ENCODE results near the gene IGSF3. TPM values are rescaled to one million over a fixed set of nuclear protein-coding genes. Genes with fewer than 3 reads are reported as not detected.
"Not testable (repeated sequence)": the region's sequence is repeated elsewhere in the genome, so short reads cannot be mapped to it uniquely, and the experiment has no call there.

The IGSF3 gene
- polyA plus RNA-seq, 12 donors, result 16.2 to 46.5 (median 28.2) TPM; not detected in 1

DNA sequence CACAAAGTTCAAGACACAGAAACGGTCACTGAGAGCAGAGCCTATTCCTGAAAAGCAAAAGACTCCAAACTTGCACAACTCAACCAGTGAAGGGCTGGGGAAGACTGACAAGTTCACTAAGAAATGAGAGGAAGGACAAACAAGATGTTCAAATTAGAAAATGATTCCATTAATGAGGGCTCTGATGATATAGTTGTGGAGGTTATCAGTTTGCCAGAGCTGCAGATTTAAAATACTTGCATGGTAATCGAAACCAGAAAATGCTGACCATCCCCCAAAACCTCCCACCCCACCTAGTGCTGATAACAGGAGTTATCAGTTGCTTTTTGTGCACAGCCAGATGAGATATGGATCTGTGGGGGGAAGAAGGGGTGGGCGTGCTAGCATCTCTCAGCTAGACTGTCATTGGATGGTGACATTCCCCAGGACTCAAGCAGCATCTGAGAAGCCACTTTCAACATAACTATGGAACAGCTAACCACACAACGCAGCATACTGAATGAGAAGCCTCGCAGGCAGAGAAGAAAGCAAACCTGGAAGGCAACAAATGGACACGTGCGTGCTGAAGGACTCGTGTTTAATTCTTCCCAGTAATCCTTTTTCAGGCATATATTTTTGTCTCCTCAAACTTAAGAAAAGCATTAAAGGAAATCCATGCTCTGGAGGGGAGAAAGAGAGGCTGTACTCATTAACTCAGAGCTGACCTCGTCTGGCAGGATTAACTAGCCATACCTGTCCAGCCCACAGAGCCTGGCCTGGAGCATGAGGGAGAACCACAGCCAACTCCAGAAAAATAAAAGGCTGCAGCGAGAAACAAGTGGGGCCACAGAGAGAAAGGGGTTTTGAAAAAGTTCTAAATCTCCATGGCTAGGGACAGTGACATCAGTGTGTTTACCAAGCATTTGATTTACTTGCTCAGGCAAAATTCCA, 35.3 kb downstream of the IGSF3 start:
- DNase-seq, result not testable (repeated sequence)

DNA sequence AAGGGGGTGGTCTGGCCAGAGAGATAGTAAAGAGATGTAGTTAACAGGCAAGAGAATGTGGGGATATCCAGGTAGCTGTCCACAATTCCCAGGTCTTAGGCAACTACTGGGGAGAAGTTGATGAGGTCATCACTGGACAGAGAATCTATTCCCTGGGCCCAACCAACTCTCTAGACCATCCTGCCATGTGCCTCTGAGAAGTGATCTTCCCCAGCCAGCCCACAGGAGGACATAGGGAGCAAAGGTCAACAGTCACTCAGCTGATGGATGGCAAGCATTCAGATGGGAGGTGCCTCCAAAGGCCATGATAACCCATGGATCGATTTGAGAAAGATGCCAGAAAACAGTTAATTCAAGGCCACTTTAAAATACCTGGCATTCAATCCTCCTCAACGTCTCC, 36.0 kb downstream of the IGSF3 start:
- not testable (repeated sequence) for DNase-seq

DNA sequence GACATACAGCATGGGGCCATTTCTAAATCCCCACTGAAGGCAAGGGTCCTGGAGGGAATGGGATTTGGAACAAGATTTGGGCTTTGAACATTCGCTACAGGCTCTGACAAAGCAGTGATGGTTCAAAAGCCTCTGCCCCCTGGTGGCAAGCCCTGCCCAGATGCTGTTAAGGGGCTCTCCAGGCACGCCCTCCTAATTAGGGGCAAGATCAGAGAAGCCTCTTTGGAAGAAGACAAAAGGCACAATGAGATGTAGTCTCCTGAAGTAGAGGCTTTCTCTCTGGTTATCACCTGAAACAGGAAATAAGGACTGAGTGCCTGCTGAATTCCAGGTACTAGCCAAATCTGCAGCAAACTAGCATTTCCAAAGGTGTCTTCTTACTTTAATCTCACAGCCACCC, 37.5 kb downstream of the IGSF3 start:
- not testable (repeated sequence) for DNase-seq

DNA sequence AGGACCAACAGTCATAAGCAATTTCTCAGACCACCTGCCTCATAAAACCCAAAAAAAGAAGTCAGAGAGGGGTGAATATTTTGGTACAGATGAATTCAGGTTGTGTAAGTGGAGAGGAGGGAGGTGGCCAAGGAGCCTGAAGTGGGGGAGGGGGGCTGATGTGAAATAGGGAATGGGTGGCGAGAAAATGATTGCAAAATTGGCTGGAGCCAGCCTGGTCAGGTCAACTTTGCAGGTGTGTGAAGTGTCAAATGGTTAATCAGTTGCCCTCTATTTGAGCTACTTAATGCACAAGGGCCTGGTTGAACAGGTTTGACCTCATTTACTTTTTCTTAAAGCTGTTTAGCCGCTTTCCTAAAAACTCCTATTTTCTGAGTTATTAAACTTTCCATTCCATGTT, 38.1 kb downstream of the IGSF3 start:
- not testable (repeated sequence) for DNase-seq

DNA sequence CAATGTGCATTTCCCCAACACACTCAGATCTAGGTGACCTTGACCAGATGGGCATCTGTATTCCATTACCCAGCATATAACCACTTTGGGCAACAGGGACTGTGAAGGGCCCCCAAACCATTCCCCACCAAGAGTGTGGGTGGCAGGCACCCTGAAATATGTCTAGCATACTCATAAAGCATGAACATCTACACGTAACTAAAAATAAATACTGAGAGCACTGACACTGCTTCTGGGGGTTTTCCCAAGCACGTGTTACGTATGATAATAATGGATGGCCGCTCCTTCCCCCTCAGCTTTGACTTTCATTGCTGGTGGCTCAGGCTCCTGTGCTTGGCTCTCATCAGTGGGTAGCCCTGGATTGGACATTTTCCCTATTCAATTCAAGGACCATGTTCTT, 39.1 kb downstream of the IGSF3 start:
- no peak for DNase-seq

DNA sequence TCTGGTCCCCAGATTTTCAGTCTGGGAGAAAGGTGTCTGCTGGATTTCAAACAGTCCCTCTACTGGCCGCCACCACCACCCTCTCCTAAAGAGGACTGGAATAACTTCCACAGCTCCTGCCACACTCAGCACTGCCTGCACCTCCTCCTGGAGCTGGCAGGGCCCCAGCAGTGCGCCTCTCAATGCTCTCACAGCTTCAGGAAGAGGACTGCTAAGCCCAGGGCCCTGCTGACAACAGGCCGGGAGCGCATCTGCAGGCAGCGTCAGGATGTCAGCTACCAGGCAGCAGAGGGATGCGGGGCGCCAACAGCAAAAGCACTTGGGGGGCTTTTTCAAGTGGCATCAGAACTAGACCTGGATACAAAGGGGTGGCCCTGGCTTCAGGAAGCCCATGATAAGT, 40.2 kb downstream of the IGSF3 start:
- not testable (repeated sequence) for DNase-seq

DNA sequence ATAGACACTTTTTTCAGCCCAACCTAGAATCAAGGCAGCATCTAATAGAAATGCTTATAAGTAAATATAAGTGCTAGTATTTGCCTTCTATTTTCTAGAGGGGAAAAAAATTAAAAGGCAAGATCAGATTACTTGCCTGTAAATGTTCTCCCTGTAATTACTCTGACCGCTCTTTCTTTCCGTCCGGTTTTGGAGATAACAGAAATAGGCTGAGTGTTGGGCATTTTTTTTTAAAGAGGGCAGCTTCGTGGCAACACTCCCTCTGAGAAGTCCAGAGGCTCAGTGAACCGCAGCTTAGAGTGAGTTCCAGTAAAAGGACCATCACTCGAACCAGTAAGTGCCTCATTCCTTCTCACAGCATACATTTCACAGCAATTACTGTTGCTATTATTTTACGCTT, 40.6 kb downstream of the IGSF3 start:
- not testable (repeated sequence) for DNase-seq

DNA sequence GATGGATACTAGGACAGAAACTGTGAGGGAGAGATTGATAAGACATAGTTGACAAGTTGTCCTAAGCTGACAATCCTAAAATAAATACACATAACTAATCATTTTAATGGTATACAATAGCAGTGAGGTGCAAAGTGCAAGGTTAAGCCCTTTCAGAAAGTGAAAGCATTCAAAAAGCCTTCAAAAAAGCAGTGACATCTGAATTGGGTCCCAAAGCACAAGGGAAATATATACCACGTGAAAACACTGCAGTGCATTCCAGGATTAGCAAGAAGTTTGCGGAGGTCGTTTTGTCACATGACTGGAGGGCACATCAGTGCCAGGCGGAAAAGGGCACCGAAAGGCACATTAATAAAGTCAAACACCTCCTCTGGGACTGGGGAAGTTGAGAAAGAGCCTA, 42.4 kb downstream of the IGSF3 start:
- not testable (repeated sequence) for DNase-seq

DNA sequence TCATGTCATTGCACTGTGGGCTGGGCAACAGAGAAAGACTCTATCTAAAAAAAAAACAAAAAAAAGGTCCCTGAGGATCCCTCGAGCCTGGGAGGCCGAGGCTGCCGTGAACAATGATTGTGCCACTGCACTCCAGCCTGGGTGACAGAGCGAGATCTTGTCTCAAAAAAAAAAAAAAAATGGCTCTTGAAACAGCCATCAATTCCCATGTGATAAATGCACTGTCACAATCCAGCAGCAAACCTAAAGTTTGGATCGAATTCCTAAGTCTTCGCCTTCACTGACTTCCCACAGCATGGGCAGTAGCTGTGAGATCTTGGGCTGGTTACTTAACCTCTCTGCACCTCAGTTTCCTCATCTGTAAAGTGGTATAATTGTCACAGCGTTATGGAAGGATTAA, 43.5 kb downstream of the IGSF3 start:
- DNase-seq, result no peak

DNA sequence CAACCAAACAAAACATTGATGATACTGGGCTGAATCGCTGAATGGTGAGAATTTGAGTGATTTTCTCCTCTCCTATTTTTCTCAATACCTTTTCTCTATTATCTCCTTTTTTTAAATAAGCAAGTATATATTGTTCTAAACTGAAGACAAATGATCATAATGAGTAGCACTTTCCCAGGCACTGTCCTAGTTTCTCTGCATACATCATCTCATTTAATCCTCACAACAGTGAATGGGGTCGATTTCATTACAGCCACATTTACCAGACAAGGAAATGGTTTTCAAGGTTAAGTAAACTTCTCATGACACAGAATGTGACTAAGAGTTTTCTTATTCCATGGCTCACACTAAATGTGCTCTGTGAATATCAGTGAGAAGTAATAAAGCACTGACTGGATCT, 45.0 kb downstream of the IGSF3 start:
- not testable (repeated sequence) for DNase-seq

DNA sequence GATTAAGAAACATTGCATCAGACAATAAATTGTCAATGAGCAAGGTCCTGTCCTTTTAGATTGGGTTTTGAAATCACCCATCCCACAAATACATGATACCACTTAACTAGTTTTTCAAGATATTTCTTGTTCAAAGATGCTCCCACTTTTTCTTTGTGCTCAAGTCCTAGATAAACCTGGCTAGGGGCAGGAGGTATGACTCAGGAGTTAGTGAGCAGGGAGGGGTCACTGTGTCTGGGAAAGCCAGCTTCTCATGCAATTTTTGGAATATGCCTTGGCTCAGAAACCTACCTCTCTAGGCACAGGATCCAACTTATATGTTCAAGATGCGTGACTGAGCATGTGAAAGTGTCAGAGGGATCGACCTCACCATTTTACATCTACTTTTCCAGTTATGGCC, 45.8 kb downstream of the IGSF3 start:
- not testable (repeated sequence) for DNase-seq

DNA sequence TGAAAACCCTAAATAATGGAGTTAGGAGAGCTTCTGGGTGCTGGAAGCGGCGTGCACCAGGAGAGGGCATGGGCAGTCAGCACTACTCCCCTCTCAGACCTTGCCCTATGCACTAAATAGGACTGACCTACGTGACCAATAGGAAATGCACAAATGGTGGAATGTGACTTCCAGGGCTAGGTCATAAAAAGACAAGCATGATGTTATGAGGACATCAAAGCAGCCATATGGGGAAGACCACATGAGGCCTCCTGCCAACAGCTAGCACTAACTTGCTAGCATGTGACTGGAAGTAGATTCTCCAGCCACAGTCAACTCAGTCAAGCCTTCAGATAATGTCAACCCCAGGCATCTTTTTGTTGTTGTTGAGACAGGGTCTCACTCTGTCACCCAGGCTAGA, 47.1 kb downstream of the IGSF3 start:
- not testable (repeated sequence) for DNase-seq

DNA sequence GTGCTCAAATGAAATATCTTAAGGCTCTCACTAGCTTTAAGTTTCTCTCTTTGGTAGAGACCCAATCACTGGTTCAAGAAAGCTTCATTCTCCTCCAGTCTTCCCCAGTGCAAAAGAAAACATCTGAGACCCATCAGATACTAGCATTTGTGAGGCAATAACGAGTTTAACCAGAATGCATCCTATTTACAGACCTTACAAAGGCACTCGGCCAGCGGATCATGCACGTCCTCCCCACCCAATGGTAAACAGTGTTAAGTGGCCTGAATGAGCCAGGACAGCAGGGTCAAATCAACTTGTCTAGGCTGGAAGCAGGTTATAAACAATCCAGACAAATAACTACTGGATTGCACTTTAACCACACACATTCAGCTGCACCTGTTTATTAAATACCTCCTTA, 48.4 kb downstream of the IGSF3 start:
- DNase-seq, result not testable (repeated sequence)

DNA sequence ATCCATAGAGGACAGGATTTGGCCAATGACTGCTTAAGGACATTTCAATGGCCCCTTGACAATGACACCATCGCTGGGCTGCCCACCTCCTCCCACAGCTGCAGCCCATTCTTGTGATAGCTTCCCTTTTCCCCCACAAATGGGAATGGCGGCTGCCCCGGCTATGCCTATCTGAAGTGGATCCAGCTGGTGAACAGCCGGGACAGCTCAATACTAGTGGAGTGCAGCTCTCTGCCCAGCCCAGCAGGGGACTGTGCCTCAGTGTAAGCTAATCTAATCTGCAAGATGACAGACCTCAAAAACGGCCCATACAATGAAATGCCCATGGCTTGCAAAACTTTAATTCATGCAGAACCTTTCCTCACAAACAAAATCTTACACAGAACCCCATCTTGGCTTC, 49.7 kb downstream of the IGSF3 start:
- DNase-seq, result not testable (repeated sequence)

DNA sequence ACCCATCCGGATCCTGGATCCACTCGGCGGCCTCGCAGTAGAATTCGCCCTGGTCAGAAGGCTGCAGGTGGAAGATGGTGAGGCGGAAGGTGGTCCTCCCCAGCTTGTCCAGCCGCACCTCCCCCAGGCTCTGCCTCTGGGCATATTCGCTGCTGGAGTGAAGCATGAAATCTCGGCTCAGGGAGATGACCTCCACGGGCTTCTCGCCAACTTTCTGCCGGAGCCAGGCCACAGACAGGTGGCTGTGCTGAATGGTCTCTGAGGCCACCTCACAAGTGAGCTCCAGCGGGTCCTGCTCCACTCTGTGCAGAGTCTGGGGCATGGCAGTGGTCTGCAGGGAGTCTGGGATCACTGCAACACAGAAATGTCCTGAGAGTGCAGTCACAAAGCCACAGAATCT, 53.7 kb downstream of the IGSF3 start:
- DNase-seq, result not testable (repeated sequence)

DNA sequence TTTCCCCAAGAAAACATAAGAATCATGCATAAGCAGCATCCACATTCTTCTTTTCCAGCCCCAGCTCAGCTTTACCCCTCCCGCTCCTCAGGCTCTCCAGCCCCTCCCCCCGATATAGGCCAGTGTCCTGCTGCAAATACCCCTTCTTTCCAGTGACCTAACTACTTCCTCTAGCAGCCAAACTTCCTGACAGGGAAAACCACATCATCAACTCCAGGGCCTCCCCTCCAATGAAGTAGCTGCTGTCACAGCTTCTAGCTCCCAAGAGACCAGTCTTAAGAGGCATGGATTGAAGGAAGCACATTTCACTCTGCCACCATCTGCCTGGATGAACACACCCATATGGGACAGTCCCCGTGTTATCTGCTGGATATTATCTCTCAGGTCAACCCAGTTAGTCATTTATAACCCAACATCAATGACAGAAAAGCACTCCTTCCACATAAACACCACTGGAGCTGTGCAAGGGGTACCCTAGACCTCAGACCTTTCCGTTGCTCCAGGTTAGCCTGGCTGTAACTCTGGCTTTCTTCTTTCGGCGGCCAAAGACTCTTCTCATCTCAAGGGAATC, 57.6 kb downstream of the IGSF3 start:
- DNase-seq, result not testable (repeated sequence)

DNA sequence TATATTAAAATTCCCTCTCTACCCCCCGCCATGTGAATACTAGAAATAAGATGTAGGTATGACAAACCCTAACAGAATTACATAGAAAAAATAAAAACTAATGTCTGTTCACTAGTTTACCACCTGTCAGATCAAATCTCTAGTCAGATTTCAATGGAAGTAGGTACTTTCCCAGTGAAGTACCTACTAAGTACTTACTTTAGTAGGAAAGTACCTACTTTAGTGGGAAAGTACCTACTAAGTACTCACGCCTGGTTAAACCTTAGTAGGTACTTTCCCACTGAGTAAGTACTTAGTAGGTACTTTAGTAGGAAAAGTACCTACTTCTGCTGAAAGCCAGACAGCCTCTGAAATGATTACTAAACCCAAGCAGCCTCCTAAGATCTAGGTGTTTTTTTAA, 58.7 kb downstream of the IGSF3 start:
- not testable (repeated sequence) for DNase-seq

DNA sequence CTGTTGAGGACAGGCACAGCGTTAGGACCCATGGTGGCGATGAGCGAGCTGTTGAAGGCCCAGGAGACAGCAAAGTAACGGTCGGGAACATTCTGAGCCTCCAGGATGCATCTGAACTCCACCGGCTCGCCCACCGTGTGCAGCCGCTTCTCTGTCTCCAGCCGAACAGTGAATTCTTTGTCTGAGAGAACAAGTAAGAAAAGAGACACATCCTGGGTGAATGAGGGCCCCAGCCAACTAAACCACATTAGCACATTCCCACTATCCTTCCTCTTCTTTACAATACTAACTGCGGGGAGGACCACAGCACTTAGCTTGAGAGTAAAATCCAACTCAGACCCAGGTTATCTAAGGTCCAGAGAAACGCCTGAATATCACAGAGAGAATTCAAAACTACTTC, 59.4 kb downstream of the IGSF3 start:
- DNase-seq, result not testable (repeated sequence)

DNA sequence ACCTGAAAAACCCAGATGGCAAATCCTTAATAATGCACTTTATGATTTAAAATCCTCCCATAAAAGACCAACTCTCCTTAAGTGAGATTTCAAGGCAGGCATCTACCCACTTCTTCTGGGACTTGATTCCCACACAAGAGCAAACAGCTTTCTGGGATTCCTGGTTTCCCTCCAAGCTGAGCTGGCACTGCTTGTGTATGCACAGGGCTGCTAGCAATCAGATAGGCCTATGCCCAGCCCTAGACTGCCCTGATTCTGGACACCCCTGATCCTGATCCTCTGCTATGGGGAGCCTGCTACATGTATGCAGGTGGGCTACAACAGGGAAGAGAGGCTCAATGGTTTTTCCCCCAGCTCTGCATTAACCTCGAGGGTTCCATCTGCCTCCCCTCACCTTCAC, 60.1 kb downstream of the IGSF3 start:
- not testable (repeated sequence) for DNase-seq

DNA sequence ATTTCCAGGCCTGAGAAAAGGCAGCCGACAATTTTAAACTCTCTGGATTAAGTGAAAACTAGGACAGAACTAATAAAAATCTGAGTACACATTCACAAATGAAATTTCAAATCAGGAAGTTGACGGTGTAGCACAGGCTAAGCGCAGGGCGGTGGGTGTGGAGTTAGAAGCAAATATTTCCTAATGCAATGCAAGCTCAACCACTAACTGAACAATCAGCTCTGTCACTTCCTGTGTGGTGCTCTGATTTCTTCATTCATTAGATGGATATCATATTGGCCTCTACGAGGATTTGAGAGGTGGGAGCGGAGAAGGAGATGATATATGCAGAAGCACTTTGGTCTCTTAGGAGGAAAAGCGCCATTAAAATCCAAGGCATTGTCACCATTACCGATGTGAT, 61.5 kb downstream of the IGSF3 start:
- not testable (repeated sequence) for DNase-seq

DNA sequence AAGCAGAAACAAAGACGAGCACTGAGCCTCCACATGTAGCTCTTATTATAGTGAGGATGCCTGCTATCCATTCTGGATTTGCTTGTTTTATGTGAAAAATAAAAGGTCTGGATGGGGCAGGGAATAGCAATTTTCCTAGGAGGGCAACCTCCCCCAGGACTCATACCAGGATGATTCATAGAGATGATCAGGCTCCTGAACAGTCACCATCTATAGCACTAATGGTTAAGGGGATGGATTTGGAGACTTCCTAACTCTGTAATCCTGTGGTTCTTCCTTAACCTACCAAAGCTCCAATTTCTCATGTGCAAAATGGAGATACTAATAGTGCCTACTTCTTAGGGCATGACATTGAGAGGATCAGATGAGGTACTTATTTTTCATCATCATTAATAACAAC, 62.2 kb downstream of the IGSF3 start:
- no peak for DNase-seq

DNA sequence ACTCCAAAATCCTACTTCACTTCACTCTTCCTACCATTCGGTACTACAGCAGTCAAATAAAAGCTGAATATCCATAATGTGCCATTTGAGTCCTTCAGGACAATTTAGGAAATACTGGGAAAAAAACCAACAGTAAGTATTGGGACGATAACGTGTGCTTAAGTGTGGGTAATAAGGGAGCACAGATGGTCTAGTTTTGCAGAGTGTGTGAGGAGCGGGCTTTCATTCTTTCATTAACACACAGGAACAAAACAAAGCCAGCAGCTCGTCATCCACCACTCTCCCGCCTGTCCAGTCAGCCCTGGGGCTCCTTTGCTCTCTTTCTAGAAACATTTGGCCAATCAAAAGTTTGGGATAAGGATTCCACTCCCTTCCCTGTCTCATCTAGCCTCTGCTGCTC, 63.1 kb downstream of the IGSF3 start:
- not testable (repeated sequence) for DNase-seq

DNA sequence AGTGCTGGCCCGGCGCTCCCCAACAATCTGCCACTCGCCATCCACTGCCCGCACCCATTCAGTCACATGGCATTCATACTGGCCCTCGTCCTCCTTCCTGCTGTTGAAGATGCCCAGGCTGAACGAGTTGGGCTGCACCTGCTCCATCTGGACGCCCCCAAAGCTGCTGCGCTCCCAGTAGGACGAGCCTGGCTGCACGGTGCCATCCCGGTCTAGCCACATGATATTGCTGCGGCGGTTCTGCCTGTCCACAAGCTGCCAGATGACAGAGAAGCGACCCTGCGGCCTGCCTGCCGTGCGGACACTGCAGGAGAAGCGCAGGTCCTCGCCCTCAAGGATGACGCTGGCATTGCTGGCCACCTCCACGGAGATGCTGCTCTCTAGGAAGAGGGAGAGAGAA, 63.9 kb downstream of the IGSF3 start:
- DNase-seq, result not testable (repeated sequence)
